HL-60 (cell line): ENCODE measurements around the gene ALMS1.

ENCODE experiments used
- DNase-seq, 2 experiments: peaks; one replicate each; pipeline ENCODE4 v3.0.0-alpha.2; 2010 to 2020; ENCODE audit warnings: low read depth in 1 of 2, low spot score in 1 of 2
- H3K27ac ChIP-seq: fragments of 250-450 bp; sonication (Bioruptor Pico); replicated peaks from 2 replicates; pipeline ENCODE4 v1.5.1; 2020; ENCODE audit warnings: mild to moderate bottlenecking, moderate library complexity
- H3K27me3 ChIP-seq: fragments of 250-450 bp; sonication (Bioruptor Pico); 2 replicates; pipeline ENCODE4 v1.5.1; 2021; ENCODE audit warnings: mild to moderate bottlenecking, moderate library complexity; ENCODE audit not compliant: insufficient read depth, poor library complexity, severe bottlenecking
- H3K4me3 ChIP-seq: replicated peaks from 2 replicates; pipeline ENCODE4 v1.5.1; 2011; ENCODE audit warnings: mild to moderate bottlenecking, control low read depth, low read length; ENCODE audit not compliant: insufficient read depth
- CTCF ChIP-seq: IDR thresholded peaks from one replicate; pipeline ENCODE4 v1.5.1; 2011; ENCODE audit warnings: low read length, control low read depth, inconsistent platforms; ENCODE audit not compliant: insufficient read depth
- GABPA ChIP-seq: IDR thresholded peaks from 2 replicates; pipeline ENCODE4 v1.6.1; 2012; ENCODE audit warnings: low read depth
- POLR2AphosphoS5 ChIP-seq: IDR thresholded peaks from 2 replicates; pipeline ENCODE4 v1.6.1; 2012; ENCODE audit warnings: low read depth
- REST ChIP-seq: IDR thresholded peaks from 2 replicates; pipeline ENCODE4 v1.6.1; 2012; ENCODE audit warnings: low read depth; ENCODE audit not compliant: insufficient replicate concordance
- SPI1 ChIP-seq: IDR thresholded peaks from 2 replicates; pipeline ENCODE4 v1.6.1; 2012; ENCODE audit warnings: low read depth, mild to moderate bottlenecking, borderline replicate concordance

ALMS1 gene

DNA sequence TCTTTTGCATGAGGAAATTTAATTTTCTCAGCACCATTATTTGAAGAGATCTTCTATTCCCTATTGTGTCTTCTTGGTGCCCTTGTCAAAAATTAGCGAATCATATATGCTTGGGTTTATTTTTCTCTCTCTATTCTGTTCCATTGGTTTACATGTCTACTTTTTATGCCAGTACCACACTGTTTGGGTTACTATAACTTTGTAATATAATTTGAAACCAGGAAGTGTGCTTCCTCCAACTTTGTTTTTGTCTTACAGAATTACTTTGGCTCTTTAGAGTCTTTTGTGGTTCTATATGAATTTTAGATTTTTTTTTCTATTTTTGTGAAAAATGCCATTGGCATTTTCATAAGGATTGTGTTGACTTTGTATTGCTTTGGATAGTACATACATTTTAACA, 17.6 kb downstream of the ALMS1 start:
- Histone ChIP-seq H3K27me3 (no peaks in the 10 kb centered on the region), H3K4me3 (no peak overlapping the region), H3K27ac (no peak overlapping the region)
- TF ChIP-seq CTCF (no peak), REST (no peak), GABPA (no peak)
- DNase-seq = no peak

GRCh38 chr2:73404409-73404808, 18.8 kb downstream of the ALMS1 start:
- no peak for TF ChIP-seq GABPA
- TF ChIP-seq POLR2AphosphoS5 = no peak
- TF ChIP-seq CTCF = no peak
- no peak for TF ChIP-seq REST
- no peak for TF ChIP-seq SPI1
- H3K27me3 ChIP-seq = no peaks in the 10 kb centered on the region
- no peak for DNase-seq
- no peak overlapping the region for H3K4me3 ChIP-seq
- H3K27ac ChIP-seq = no peak overlapping the region

- no peak for TF ChIP-seq POLR2AphosphoS5
- no peak for TF ChIP-seq REST
- TF ChIP-seq SPI1 = no peak
- no peak for TF ChIP-seq CTCF
- TF ChIP-seq GABPA = no peak
- Histone ChIP-seq H3K27me3 (no peaks in the 10 kb centered on the region), H3K4me3 (no peak overlapping the region), H3K27ac (no peak overlapping the region)
- DNase-seq = no peak
Measured at GRCh38 chr2:73406996-73407395, 21.4 kb downstream of the ALMS1 start.
